Sigmoid colon (tissue), 3 donors: ENCODE data around the gene KRTAP7-1.

ENCODE experiments used
- POLR2A ChIP-seq, 2 donors: fragments of 450-650 bp; IDR thresholded peaks; one replicate each; pipeline ENCODE4 v1.6.1; 2016; ENCODE audit warnings: antibody characterized with exemption in 2 of 2, mild to moderate bottlenecking in 2 of 2, moderate library complexity in 2 of 2
- TF ChIP-seq, protein P1 (sequence below), 4 experiments: fragments of 450-650 bp in 3 of 4; fragments of 200-600 bp in 1 of 4; IDR thresholded peaks; one replicate each; pipeline ENCODE4 v1.5.1; 2016 to 2019; ENCODE audit warnings: antibody characterized with exemption in 4 of 4, mild to moderate bottlenecking in 3 of 4, moderate library complexity in 2 of 4

DNA sequence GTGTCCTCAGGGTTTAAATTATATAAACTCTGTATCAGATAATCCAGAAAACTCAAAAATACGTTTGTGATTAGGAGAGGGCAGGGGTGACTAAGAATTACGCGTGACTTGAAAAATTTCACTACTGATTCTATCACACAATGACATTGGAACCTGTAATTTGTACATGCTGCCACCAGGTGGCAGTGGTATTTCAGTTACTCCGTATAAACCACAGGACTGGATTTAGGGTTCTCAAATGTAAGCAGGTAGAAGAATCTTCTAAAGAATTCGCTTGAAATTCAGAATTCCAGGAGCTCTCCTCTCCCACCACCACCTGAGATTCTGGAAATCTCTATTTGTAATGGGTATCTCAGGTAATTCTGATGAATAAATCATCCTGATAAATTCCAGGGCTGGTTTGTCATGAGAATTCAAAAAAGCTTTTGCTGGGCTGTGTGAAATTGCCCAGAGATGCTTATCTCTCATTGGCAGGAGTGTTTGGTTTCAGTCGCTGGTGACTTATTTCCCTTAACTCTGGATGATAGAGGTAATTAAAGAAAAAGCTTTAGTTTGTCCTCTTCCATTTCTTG lies 1.7 kb upstream of the KRTAP7-1 start:
- no peak for TF ChIP-seq POLR2A (IDR thresholded peaks at IDR 0.05)
- TF ChIP-seq, protein P1, sequence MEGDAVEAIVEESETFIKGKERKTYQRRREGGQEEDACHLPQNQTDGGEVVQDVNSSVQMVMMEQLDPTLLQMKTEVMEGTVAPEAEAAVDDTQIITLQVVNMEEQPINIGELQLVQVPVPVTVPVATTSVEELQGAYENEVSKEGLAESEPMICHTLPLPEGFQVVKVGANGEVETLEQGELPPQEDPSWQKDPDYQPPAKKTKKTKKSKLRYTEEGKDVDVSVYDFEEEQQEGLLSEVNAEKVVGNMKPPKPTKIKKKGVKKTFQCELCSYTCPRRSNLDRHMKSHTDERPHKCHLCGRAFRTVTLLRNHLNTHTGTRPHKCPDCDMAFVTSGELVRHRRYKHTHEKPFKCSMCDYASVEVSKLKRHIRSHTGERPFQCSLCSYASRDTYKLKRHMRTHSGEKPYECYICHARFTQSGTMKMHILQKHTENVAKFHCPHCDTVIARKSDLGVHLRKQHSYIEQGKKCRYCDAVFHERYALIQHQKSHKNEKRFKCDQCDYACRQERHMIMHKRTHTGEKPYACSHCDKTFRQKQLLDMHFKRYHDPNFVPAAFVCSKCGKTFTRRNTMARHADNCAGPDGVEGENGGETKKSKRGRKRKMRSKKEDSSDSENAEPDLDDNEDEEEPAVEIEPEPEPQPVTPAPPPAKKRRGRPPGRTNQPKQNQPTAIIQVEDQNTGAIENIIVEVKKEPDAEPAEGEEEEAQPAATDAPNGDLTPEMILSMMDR (IDR thresholded peaks at IDR 0.05): no peak
